ENCODE measurements around the gene HTT-AS. TPM values are rescaled to one million over a fixed set of nuclear protein-coding genes. Genes with fewer than 3 reads are reported as not detected.

The HTT-AS gene
- total RNA-seq, 1 donor from 2014 or later, result not detected

- intact Hi-C loops (cut with micrococcal nuclease), result no loop called here
- Mint-ChIP-seq H3K27ac (peak overlapping the region; percentile 71), H3K9me3 (peaks cover 7% of the 10 kb centered on the region), H3K4me3 (ENCODE audit: low read depth) (peak overlapping the region; percentile 84), H3K27me3 (ENCODE audit: low read depth) (peaks cover 2% of the 10 kb centered on the region), H3K36me3 (ENCODE audit: low read depth) (peaks cover 7% of the 10 kb centered on the region), H3K4me1 (ENCODE audit: low read depth) (peaks cover 43% of the 10 kb centered on the region)
- no peak for DNase-seq (ENCODE audit: low spot score)
These were observed 32.1 kb downstream of the HTT-AS start for GRCh38 chr4:3042226-3042625.

- DNase-seq (ENCODE audit: low spot score), result peak; percentile 43
- Mint-ChIP-seq H3K27me3 (ENCODE audit: low read depth) (peaks cover 3% of the 10 kb centered on the region), H3K4me3 (ENCODE audit: low read depth) (peak overlapping the region; percentile 84), H3K4me1 (ENCODE audit: low read depth) (peaks cover 47% of the 10 kb centered on the region), H3K9me3 (peaks cover 7% of the 10 kb centered on the region), H3K36me3 (ENCODE audit: low read depth) (peaks cover 7% of the 10 kb centered on the region), H3K27ac (peak overlapping the region; percentile 74)
- intact Hi-C loops (cut with micrococcal nuclease), result loop anchor here (1.0 kb wide), 1 partner anchor 33 kb away; the partner anchor contains the start of genes HTT and HTT-AS
These were observed 32.9 kb downstream of the HTT-AS start for GRCh38 chr4:3041192-3042142.

GRCh38 chr4:3040452-3041191 is 33.7 kb downstream of the HTT-AS start:
- Mint-ChIP-seq H3K36me3 (ENCODE audit: low read depth) (peaks cover 5% of the 10 kb centered on the region), H3K9me3 (peaks cover 5% of the 10 kb centered on the region), H3K4me3 (ENCODE audit: low read depth) (peak overlapping the region; percentile 84), H3K4me1 (ENCODE audit: low read depth) (peaks cover 45% of the 10 kb centered on the region), H3K27me3 (ENCODE audit: low read depth) (peaks cover 3% of the 10 kb centered on the region), H3K27ac (peak overlapping the region; percentile 74)
- no peak for DNase-seq (ENCODE audit: low spot score)
- intact Hi-C loops (cut with micrococcal nuclease), result loop anchor here (1.0 kb wide), 1 partner anchor 34 kb away; the partner anchor contains the start of genes HTT and HTT-AS

GRCh38 chr4:3039706-3040366 is 34.5 kb downstream of the HTT-AS start:
- intact Hi-C loops (cut with micrococcal nuclease), result loop anchor here (5.0 kb wide), 1 partner anchor 78 kb away; the partner anchor contains the start of genes GRK4 and NOP14
- no peak overlapping the region for H3K4me3 Mint-ChIP-seq (ENCODE audit: low read depth)
- H3K4me1 Mint-ChIP-seq (ENCODE audit: low read depth), result peaks cover 38% of the 10 kb centered on the region
- DNase-seq (ENCODE audit: low spot score), result no peak
- H3K36me3 Mint-ChIP-seq (ENCODE audit: low read depth), result no peaks in the 10 kb centered on the region
- no peak overlapping the region for H3K27ac Mint-ChIP-seq
- no peaks in the 10 kb centered on the region for H3K9me3 Mint-ChIP-seq
- H3K27me3 Mint-ChIP-seq (ENCODE audit: low read depth), result peaks cover 3% of the 10 kb centered on the region

GRCh38 chr4:3037957-3038461 is 36.3 kb downstream of the HTT-AS start:
- Mint-ChIP-seq H3K4me1 (ENCODE audit: low read depth) (peaks cover 35% of the 10 kb centered on the region), H3K4me3 (ENCODE audit: low read depth) (peak overlapping the region; percentile 66), H3K36me3 (ENCODE audit: low read depth) (no peaks in the 10 kb centered on the region), H3K27me3 (ENCODE audit: low read depth) (peaks cover 8% of the 10 kb centered on the region), H3K27ac (no peak overlapping the region), H3K9me3 (no peaks in the 10 kb centered on the region)
- no peak for DNase-seq (ENCODE audit: low spot score)
- intact Hi-C loops (cut with micrococcal nuclease), result loop anchor here (1.0 to 5.0 kb wide), 2 partner anchors 60 to 76 kb away; partner anchors contain the start of genes GRK4 and NOP14

- H3K27me3 Mint-ChIP-seq (ENCODE audit: low read depth), result peaks cover 8% of the 10 kb centered on the region
- H3K9me3 Mint-ChIP-seq, result no peaks in the 10 kb centered on the region
- peaks cover 24% of the 10 kb centered on the region for H3K4me1 Mint-ChIP-seq (ENCODE audit: low read depth)
- H3K27ac Mint-ChIP-seq, result no peak overlapping the region
- intact Hi-C loops (cut with micrococcal nuclease), result loop anchor here (5.0 kb wide), 1 partner anchor 74 kb away; the partner anchor contains the start of genes GRK4 and NOP14
- no peak for DNase-seq (ENCODE audit: low spot score)
- H3K36me3 Mint-ChIP-seq (ENCODE audit: low read depth), result no peaks in the 10 kb centered on the region
- H3K4me3 Mint-ChIP-seq (ENCODE audit: low read depth), result no peak overlapping the region
These were observed 38.0 kb downstream of the HTT-AS start for GRCh38 chr4:3036131-3036952.

- Mint-ChIP-seq H3K4me3 (ENCODE audit: low read depth) (no peak overlapping the region), H3K9me3 (no peaks in the 10 kb centered on the region), H3K27me3 (ENCODE audit: low read depth) (peaks cover 8% of the 10 kb centered on the region), H3K36me3 (ENCODE audit: low read depth) (no peaks in the 10 kb centered on the region), H3K27ac (no peak overlapping the region), H3K4me1 (ENCODE audit: low read depth) (peaks cover 21% of the 10 kb centered on the region)
- intact Hi-C loops (cut with micrococcal nuclease), result loop anchor here (5.0 kb wide), 1 partner anchor 73 kb away; the partner anchor contains the start of genes GRK4 and NOP14
- DNase-seq (ENCODE audit: low spot score), result no peak
These were observed 38.7 kb downstream of the HTT-AS start for GRCh38 chr4:3035674-3036073.

GRCh38 chr4:3035249-3035648 is 39.1 kb downstream of the HTT-AS start:
- no peaks in the 10 kb centered on the region for H3K9me3 Mint-ChIP-seq
- peaks cover 18% of the 10 kb centered on the region for H3K4me1 Mint-ChIP-seq (ENCODE audit: low read depth)
- no peak overlapping the region for H3K27ac Mint-ChIP-seq
- peaks cover 8% of the 10 kb centered on the region for H3K27me3 Mint-ChIP-seq (ENCODE audit: low read depth)
- intact Hi-C loops (cut with micrococcal nuclease), result loop anchor here (5.0 kb wide), 1 partner anchor 73 kb away; the partner anchor contains the start of genes GRK4 and NOP14
- no peak for DNase-seq (ENCODE audit: low spot score)
- H3K36me3 Mint-ChIP-seq (ENCODE audit: low read depth), result no peaks in the 10 kb centered on the region
- no peak overlapping the region for H3K4me3 Mint-ChIP-seq (ENCODE audit: low read depth)

GRCh38 chr4:3034231-3034630 is 40.1 kb downstream of the HTT-AS start:
- intact Hi-C loops (cut with micrococcal nuclease), result no loop called here
- Mint-ChIP-seq H3K36me3 (ENCODE audit: low read depth) (no peaks in the 10 kb centered on the region), H3K4me1 (ENCODE audit: low read depth) (peaks cover 18% of the 10 kb centered on the region), H3K9me3 (no peaks in the 10 kb centered on the region), H3K27ac (no peak overlapping the region), H3K27me3 (ENCODE audit: low read depth) (peaks cover 8% of the 10 kb centered on the region), H3K4me3 (ENCODE audit: low read depth) (no peak overlapping the region)
- no peak for DNase-seq (ENCODE audit: low spot score)

GRCh38 chr4:3031357-3032082 is 42.8 kb downstream of the HTT-AS start:
- Mint-ChIP-seq H3K36me3 (ENCODE audit: low read depth) (no peaks in the 10 kb centered on the region), H3K27ac (no peak overlapping the region), H3K9me3 (no peaks in the 10 kb centered on the region), H3K4me1 (ENCODE audit: low read depth) (no peaks in the 10 kb centered on the region), H3K4me3 (ENCODE audit: low read depth) (no peak overlapping the region), H3K27me3 (ENCODE audit: low read depth) (peaks cover 5% of the 10 kb centered on the region)
- intact Hi-C loops (cut with micrococcal nuclease), result no loop called here
- no peak for DNase-seq (ENCODE audit: low spot score)
